Gastroesophageal sphincter (tissue), 3 donors: Measurements from ENCODE around the gene VAV2.

ENCODE experiments used
- CTCF ChIP-seq, 4 experiments: fragments of 200-600 bp in 2 of 4; fragments of 450-650 bp in 2 of 4; sonication (generic) in 1 of 4; IDR thresholded peaks; one replicate each; pipeline ENCODE4 v1.5.1; 2017 to 2019; ENCODE audit warnings: antibody characterized with exemption in 4 of 4, mild to moderate bottlenecking in 2 of 4, moderate library complexity in 2 of 4
- EP300 ChIP-seq: sonication (generic); formaldehyde crosslinking; IDR thresholded peaks from one replicate; pipeline ENCODE4 v1.6.1; 2017; ENCODE audit warnings: antibody characterized with exemption, mild to moderate bottlenecking
- POLR2A ChIP-seq, 2 donors: fragments of 450-650 bp; IDR thresholded peaks; one replicate each; pipeline ENCODE4 v1.6.1; 2017; ENCODE audit warnings: antibody characterized with exemption in 2 of 2, mild to moderate bottlenecking in 2 of 2, moderate library complexity in 1 of 2

DNA sequence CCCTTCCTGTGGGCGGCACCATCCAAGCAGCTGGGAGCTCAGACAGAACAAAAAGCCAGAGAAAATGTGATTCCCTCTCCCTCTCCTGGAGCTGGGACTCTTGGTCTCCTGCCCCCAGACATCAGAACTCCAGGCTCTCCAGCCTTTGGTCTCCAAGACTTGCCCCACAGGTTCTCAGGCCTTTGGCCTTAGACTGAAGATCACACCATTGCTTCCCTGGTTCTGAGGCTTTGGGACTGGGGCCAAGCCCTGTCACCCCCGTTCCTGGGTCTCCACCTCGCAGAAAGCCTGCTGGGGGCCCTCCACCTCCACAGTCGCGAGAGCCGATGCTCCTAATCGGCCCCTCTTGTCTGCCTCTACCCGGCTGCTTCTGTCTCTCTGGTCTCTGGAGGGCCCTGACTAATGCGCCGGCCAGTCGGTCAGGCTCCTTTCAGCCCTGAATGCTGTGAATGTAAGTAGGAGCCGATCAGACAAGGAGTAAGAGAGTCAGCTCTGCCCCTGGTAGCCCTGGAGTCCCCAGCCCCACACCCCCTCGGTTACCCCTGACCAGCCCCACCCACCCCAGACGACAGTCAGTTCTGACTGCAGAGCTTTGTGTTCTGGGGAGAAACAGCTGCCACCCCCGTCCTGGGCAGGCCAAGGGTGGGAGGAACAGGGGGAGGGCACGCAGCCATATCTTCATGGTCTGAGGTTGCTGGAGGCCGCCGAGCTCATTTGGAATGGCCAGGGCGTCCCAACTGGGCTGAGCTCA is 57.5 kb downstream of the VAV2 start:
- TF ChIP-seq POLR2A (IDR thresholded peaks at IDR 0.05) (no peak), CTCF (IDR thresholded peaks at IDR 0.05) (no peak), EP300 (no peak)
